GM20000 (cell line): ENCODE measurements around the gene AKR1C1.
"Not testable (repeated sequence)": the region's sequence is repeated elsewhere in the genome, so short reads cannot be mapped to it uniquely, and the experiment has no call there.

Source experiments
- DNase-seq: peaks from one replicate; pipeline ENCODE4 v3.0.0; 2012; ENCODE audit warnings: low spot score
- TF ChIP-seq, protein P1 (sequence below): IDR thresholded peaks from 2 replicates; pipeline ENCODE4 v1.5.1; 2012; ENCODE audit warnings: mild to moderate bottlenecking, control low read depth; ENCODE audit errors: extremely low read depth, missing control alignments

The AKR1C1 gene

GRCh38 chr10:5018134-5018533 is 54.9 kb downstream of the AKR1C1 start:
- TF ChIP-seq, protein P1, sequence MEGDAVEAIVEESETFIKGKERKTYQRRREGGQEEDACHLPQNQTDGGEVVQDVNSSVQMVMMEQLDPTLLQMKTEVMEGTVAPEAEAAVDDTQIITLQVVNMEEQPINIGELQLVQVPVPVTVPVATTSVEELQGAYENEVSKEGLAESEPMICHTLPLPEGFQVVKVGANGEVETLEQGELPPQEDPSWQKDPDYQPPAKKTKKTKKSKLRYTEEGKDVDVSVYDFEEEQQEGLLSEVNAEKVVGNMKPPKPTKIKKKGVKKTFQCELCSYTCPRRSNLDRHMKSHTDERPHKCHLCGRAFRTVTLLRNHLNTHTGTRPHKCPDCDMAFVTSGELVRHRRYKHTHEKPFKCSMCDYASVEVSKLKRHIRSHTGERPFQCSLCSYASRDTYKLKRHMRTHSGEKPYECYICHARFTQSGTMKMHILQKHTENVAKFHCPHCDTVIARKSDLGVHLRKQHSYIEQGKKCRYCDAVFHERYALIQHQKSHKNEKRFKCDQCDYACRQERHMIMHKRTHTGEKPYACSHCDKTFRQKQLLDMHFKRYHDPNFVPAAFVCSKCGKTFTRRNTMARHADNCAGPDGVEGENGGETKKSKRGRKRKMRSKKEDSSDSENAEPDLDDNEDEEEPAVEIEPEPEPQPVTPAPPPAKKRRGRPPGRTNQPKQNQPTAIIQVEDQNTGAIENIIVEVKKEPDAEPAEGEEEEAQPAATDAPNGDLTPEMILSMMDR, result no peak
- no peak for DNase-seq

GRCh38 chr10:5018671-5019277 is 55.6 kb downstream of the AKR1C1 start:
- not testable (repeated sequence) for DNase-seq

- not testable (repeated sequence) for DNase-seq
Measured at GRCh38 chr10:5019770-5020612, 56.8 kb downstream of the AKR1C1 start.

DNA sequence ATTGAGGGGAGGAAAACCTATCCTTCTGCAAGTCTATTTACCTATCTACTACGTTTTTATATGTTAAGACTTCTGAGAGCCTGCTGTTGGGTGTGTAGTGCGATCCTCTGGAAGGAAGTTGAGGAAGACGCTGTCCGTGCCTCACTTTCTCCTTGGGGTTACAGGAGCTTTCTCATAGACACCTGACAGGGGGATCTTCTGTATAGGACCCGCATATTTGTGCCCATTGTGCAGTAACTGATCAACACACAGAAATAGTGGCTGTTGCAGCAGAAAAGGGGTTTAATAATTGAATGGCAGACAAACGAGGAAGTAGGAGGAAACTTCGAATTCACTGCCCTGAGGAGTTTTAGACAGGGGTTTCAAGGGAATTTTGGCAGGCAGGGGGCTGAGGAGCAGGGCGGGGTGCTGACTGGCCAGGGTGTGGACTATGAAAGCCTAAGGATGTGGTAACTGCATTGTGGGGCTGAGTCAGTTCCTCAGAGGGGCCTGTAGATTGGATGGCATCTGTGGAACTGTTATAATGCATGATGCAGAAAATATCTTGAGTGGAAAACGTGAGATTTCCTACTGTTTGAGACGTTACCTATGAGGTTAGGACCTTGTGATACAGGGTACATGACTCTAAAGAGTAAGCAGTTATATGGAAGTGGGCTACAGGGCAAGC is 58.5 kb downstream of the AKR1C1 start:
- DNase-seq, result not testable (repeated sequence)

- TF ChIP-seq, protein P1, result no peak
- no peak for DNase-seq
Measured at GRCh38 chr10:5023177-5023805, 60.1 kb downstream of the AKR1C1 start.

DNA sequence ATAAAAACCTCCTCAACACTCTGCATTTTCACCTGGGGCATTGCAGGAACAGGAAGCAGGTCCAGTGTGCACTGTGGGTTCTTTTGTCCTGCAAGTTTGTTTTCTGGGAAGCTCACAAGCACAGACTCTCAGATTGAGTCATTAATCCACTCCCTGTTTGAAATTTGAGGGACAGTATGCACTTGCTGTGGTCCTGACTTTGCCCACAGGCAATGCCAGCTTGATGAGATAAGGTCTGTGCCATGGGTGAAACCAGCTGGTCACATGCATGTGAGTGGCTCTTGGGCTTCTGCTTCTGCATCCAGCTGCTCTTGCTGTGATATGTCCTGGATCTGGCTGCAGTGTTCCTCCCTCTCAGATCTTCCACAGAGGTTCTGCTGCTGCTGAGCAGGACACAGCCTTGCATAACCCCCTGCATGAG is 62.3 kb downstream of the AKR1C1 start:
- not testable (repeated sequence) for DNase-seq

DNA sequence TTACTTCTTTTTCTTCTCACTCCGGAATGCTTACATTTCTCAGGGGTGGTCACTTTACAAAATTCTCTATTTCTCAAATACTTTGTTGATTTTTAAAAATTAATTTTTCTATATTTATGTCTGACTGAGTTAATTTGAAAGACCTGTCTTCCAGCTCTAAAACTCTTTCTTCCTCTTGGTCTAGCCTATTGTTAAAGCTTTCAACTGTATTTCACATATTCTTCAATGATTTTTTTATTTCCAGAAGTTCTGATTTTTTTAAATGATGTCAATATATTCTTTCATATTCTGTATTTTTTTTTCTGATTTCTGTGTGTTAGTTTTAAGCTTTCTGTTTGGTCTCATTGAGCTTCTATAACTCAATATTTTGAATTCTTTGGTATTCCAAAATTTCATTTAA is 67.8 kb downstream of the AKR1C1 start:
- TF ChIP-seq, protein P1, result no peak
- DNase-seq, result no peak

- DNase-seq, result not testable (repeated sequence)
Measured at GRCh38 chr10:5031588-5031987, 68.4 kb downstream of the AKR1C1 start.

DNA sequence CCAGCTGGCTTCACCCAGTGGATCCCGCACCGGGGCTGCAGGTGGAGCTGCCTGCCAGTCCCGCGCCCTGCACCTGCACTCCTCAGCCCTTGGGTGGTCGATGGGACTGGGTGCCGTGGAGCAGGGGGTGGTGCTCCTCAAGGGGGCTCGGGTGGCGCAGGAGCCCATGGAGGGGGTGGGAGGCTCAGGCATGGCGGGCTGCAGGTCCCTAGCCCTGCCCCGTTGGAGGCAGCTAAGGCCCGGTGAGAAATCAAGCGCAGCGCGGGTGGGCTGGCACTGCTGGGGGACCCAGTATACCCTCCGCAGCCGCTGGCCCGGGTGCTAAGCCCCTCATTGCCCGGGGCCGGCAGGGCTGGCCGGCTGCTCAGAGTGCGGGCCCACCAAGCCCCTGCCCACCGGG is 69.2 kb downstream of the AKR1C1 start:
- DNase-seq, result not testable (repeated sequence)
